GM21447 (cell line): ENCODE results near the gene AAK1.

Source experiments
- ATAC-seq: cut with Tn5 transposase; IDR thresholded peaks from one replicate; pipeline ENCODE4 v1.9.1; 2021; ENCODE audit not compliant: unreplicated experiment

The AAK1 gene

DNA sequence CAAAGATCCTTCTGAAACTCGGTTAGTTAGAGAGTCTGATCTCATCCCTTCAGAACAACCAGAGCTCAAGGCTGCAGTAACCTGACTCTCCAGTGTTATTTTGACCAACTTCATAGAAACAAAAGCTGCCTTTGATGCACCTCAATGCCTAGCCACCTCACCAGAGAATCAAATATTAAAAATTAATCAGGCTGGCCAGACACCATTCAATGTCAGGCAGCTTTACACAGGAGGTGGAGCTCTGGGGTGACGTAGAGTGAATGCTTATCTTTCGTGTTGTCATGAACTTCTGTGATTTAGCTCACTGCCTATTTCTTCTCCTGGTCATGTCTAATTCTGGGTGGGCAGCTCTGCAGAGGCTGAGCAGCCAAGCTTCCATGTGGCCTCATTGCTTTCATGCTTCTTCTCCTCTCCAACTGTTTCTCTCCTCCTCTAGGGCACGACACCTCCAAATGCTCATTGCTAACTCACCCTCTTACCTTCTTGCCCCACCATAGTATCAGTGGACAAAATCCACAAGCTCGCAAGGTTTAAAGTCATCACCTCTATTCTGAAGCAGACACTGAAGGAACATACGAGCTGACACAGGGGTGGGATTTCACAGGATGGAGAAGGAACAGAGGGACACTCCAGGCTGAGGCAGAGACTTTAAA lies 39.4 kb downstream of the AAK1 start:
- no peak for ATAC-seq

DNA sequence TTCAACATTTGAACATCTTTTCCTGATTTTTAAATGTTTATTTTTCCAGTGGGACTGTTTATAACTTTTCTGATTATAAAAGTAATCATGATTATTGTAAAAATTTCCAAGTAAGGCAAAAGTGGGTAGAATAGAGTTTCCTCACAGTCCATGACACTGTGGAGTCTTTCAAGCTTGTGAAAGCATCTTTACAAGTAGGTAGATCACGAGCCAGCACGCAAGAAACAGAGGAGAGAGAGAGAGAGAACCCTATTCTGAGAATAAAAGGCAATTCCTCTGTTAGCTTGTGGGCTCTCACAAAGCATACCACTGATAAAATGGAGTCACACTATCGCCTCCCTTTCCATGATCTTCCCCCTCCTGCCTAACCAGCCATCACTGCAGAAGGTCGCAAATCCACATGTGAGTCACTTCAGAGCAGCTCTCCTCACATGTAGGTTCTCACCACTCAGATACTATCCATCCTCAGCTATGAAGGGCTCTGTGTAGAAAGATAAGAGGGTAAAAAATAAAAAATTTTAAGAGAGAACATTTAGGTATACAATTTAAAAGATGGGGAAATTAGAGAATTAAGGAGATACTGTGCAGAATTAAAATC lies 40.3 kb downstream of the AAK1 start:
- ATAC-seq = no peak

DNA sequence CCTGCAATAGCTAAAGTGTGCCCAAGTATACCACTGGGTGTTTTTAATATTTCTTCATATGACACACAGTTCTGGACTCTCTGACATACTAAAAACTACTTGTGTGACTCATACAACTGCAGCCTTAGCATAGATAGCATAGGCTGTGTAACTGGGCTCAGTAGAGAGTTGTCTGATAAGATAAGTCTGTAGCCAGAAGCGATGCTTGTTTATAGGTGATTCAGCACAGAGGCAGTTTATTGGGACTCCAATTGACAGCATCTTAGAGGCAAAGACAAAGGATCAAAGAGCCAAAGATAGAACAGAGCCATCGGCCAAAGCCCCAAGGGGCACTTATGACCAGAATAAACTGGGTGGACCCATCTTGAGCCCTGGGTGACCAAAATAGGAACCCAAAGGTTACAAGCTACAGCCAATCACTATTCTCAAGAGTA lies 42.3 kb downstream of the AAK1 start:
- ATAC-seq = no peak

DNA sequence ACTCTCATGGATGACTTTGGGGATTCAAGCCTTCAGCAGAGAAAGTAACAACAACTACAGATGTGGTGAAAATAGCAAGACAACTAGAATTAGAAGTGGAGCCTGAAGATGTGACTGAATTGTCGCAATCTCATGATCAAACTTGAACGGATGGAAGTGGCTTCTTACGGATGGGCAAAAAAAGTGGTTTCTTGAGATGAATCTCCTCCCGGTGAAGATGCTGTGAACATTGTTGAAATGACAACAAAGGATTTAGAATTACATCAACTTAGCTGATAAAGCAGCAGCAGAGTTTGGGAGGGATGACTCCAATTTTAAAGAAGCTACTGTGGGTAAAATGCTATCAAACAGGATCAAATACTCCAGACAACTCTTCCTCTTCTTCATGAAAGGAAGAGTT lies 43.1 kb downstream of the AAK1 start:
- ATAC-seq = no peak

DNA sequence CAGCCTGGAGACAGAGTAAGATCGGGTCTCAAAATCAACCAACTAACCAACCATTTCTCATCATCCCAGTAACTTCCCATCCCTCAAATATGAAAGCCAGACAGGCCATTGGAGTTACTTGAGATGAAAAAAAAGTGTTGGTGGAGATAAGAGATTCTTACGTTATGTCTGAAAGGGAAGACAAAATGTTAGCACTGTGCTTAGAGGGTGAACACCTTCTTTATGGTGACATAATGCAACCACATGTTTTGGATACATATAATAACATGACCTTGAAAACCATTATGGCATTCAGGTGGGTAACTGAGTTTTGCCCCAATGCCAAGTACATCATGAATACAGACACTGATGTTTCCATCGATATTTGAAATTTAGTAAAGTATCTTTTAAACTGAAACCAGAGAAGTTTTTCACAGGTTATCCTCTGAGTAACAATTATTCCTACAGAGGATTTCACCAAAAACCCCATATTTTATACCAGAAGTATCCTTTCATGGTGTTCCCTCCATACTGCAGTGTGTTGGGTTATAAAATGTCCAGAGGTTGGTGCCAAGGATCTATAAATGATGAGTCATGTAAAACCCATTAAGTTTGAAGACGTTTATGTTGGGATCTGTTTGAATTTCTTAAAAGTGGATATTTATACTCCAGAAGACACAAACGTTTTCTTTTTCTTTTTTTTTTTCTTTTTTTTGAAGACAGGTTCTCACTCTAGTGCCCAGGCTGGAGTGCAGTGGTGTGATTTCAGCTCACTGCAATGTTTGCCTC lies 45.5 kb downstream of the AAK1 start:
- no peak for ATAC-seq

DNA sequence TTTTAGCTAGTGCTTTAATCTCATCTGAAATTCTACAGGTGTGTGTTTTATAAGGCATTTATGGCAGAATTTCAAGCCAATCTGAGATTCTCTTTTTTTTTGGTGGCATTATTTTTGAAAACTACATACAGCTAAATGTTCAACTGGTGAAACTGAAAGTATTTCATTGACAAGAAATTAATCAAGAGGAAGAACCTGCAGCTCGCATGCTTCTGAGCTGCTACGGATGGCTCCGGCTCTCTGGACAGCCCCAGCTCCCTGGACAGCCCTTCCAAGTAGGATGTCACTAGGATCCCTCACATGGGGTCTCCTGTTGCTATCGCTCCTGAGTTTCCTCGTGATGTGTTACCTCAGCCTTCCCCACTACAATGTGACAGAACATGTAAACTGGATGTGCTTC lies 46.4 kb downstream of the AAK1 start:
- ATAC-seq = no peak

DNA sequence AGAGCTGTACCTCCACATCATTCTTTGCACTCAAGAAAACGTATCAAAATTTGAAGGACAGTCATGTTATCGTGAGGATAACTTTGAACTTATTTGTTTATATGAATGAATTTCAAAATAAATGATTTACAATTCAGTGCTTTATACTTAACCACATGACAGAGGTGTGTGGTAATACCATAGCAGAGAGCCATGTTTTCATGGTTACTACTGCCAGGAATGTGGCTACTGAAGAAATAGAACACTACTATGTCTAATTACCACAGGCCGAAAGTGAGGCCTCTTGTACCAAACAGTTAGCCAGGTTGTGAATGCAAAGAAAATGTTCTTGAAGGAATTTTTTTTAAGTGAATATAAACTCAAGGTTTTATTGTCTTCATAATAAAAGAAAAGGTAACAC lies 49.2 kb downstream of the AAK1 start:
- ATAC-seq = no peak

DNA sequence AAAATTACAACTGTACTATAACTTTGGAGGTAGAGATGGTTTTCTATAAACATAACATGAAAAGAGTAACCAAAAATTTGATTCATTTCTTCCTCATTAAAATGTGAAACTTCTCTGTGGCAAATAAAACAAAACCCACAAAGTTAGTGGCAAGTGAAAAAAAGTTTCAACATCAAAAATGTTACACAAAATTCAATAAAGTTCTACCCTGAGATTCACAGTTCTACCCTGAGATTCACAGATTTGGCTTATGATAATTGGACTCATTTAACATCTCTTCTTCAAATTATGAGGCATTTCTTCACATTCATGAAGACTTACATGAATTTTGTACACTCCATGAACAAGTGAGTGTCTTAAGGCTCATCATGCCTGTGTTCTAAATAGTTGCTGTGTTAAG lies 51.0 kb downstream of the AAK1 start:
- ATAC-seq = no peak

DNA sequence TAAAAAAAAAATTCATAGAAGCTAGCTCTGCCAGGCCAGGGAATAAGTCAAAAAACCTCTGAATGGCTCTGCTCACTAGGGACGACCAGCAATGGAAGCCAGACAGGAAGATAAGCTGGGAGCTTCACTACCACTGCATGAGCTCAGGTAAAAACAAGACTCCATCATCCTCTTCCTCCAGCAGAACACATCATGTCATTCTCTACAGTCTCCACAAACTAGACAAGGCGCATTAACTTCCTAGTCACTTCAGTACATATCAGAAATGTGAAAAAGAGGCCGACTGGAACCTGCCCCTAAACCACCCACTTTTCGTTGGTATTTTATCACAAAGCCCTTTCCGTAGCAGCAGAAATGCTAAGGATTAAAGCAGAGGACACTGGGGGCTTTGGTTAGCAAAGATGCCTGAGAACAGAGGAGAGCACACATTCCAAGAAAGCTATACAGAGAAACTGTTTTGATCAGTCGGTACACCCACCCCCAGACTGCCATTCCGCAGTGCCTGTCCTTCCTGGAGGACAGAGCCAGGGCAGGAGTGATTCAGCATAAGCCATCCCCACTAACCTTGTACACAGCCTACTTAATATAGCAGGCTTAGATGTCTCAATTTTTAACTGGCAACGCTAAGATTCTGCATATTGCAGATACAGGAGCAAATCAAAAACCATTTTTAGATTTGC lies 53.4 kb downstream of the AAK1 start:
- no peak for ATAC-seq

DNA sequence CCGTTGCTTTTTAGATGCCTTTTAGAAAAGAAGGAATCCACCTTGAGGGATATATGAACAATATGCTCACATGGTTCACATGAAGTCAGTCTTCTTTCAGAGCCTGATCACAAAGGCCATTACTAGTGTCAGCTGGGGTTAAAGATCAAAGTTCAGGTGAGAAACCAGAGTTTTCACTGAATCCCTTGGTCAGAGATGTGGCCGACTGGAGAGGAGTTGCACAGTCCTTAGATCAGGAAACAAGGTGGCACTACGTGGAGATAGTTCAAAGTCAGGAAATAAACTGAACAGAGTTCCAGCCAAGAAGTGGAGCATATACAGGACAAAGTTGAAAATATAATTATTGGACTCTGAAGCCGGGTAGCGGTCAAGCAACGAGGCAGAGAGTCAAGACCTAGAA lies 54.6 kb downstream of the AAK1 start:
- ATAC-seq = no peak

DNA sequence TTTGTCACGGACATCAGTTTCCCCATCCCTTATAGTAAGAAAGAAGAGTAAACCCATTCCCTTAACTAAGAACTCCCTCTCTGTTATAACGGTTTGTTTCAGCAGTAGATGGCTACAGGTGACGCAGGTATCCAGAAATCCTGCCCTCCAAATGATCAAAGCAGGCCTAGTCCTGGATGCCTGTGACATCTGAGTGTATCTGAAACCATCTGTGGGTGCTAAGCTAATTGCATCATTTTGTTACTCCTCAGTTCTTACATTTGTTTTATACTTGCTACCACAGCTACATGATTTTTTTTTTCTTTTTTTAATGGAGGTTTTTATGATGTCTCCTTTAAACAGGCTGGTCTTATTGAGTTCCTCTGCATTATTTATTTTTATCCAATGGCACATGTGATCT lies 55.1 kb downstream of the AAK1 start:
- ATAC-seq = no peak

DNA sequence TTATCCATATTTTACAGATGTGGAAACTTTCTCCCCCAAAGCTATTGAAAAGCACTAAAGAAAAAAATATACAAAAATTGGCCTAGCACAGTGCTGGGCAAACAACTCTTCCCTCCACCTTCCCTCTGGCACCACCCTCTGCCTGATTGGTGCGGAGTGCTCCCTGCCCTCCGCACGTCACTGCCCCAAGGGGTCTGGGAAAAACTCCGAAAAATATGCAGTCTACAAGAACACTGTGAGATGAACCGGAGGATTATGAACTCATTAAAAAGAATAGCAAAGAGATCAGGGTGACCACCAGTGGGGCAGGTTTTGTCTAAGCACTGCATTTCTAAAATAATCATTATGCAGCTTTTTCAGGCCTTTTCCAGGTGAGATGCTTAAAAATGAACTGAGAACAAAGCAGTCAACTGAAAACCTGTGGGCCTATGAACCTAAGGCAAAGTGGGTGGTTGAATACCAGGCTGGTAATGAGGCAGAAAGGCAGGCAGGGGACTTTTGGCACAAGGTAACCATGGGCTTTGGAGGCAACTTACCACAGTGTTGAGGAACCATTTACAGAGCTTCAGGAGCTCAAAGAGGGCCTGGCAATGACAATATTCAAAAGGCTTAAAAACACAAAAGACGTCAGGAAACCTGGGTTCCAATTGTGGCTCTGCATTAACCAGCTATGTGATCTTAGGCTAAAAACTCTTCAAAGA lies 57.5 kb downstream of the AAK1 start:
- no peak for ATAC-seq

DNA sequence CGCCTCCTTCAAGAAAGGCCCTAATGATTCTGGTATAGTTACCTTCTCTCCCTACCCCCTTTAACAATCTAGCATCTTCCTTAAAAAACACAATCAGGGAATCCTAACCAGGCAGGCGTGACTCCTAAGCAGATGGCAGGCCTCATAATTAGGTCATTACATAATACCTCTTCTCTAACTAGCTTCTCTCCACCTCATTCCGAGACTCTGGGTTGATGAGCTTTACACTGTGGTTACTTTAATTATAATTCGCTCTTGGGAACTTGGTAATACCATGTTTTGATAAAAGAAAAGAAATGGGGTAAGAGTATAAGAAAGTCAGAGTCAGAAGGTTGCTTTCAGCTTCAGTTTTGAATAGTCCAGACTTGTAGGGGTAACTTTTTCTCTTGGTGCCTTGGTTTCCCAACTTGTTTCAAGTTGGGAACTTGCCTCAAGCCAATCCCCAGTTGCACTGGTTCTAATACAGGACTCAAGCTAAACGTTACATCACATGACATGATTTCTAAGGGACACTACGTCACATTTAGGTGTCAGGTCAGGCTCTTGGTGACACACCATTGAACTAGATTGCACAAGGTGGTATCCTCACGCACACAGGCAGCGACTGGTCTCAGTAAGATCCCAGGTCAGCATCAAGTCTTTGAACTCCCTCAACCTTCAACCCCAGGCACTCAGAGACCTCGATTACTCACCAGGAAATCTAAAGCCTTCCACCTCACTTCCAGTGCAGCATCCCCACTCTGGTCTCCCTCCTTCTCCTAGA lies 59.2 kb downstream of the AAK1 start:
- ATAC-seq = no peak

DNA sequence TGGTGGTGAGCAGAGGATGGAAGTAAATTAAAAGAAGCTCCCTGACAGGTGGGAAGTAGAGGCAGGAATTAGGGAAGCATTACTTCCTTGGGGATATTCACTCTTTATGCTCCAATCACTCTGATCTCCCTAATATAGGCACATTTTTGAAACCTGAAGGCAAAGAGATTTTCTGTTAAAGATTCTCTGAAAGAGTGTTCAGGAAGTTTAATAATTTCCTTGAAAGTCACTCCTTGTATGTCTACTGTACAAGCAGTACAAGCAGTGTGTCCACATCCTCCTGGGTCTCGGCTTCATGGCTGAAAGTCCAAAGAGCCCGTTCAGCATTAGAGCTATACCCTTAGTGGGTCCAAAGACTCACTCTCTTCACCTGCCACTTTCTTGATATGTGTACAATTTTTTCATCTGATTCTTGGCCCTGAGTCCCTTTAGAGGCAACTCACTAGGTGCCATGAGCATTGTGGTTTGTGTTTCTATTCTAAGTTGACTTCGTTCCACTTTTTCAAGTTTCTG lies 60.2 kb downstream of the AAK1 start:
- no peak for ATAC-seq

DNA sequence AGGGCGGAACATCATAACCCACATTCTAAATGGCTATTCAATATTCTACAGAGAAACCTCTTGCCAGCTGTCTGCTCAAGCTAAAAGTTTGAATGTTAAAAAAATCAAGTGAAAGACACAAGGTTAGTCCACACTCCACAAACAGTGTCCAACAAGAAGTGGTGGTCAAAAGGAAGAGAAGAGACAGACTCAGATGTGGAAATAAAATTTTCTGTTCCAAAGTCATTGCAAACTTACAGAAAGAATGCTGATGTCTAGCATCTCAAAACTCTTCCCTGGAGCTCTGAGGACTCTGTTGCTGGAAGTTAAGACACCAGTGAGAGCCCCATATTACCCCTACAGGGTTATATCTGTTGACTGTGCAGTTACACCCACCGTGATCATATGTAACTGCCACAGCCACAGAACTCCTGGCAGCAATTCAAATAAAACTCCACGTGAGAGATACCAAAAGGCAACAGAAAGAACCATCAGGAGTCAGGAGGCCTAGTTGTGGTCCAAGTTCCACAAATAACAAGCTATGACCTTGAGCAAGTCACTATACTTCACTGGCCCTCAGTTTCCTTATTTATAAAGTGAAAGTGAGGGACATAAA lies 60.9 kb downstream of the AAK1 start:
- ATAC-seq = no peak

DNA sequence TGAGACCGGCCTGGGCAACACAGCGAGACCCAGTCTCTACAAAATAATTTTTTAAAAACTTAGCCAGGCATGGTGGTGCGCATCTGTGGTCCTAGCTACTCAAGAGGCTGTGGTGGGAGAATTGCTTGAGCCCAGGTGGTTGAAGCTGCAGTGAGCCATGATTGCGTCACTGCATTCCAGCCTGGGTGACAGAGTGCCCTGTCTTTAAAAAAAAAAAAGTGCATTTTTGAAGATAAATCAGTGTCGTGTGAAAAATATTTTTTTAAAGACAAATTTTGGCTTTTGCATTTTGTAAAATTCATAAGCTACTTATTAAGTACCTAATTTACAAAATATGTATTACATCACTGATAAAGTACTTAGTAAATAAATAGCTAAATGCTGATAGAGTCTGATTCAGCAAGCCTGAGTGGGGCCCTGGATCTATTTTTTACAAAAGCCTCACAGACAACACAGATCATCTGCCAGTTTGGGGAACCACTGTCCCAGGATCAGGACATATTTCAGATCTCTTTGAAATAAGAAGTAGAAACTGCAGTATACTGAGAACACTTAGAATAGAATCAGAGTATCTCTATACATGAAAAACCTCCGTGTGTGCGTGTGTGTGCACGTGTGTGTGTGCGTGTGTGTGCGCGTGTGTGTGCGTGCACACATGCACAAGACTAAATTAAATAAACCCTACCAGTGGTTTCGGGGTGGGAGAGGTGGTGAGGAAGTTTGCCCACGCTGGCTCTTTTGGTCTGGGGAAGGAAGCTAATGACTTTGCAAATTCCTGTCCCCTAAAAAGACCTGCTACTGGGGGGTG lies 61.6 kb downstream of the AAK1 start:
- no peak for ATAC-seq

DNA sequence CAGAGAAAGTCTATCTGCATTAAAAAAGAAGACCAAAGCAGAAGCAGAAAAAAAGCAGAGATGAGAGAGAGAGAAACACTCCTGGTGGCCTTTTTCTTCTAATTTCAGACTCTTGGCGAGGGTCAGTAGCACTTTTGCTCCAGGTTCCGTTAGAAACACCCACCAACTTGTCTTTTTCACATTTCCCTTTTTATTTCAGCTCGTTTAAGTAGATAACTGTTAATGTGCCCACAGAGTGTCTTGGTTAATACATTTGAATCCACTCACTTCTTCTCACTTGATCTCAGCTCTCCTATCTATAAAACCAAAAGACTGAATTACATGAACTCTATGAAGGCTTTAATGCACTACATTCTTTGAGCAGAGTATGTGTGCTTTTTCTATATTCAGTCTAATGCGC lies 63.1 kb downstream of the AAK1 start:
- ATAC-seq = no peak

DNA sequence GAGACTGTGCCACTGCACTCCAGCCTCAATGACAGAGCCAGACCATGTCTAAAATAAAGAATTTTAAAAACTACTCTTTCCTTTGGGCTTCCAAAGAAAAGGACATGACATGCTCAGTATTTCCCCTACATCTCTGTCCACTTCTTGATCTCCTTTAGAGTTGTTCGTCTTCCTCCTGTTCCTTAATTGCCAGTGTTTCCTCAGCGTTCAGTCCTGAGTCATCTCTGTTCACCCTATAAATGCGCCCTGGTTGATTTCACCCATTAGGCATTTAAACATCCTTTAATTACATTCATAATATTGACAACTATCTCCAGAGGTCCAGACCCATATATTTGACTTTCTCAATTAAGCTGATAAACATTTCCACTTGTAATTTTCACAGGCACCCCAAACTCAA lies 64.0 kb downstream of the AAK1 start:
- ATAC-seq = no peak

DNA sequence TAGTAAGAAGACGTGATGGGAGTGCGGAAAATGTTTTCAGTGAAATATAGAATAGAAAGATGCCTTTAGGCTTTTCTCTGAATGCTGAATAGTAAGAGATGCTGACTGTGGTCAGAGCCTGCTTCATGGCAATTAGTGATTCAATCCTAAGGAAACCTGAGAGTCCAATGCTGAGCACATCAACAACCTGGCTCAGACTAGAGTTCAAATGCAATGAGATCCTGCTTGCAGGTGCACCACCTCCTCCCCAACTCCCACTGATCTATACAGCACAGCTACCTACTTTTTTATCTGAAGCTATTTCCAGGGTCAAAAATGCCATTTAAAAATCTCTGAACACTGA lies 65.4 kb downstream of the AAK1 start:
- no peak for ATAC-seq
